Measurements from ENCODE around the gene HSD3B7.
"Not testable (repeated sequence)": the region's sequence is repeated elsewhere in the genome, so short reads cannot be mapped to it uniquely, and the experiment has no call there.

HSD3B7 gene

GRCh38 chr16:30984669-30985400, at the start of gene HSD3B7:
Gene HSD3B7 (plus strand): TSS chr16:30985207. CDS start chr16:30985659, 452 bp downstream.
- DNase-seq, result peak; percentile 66

- no peak for DNase-seq
These were observed 47.3 kb upstream of the HSD3B7 start for GRCh38 chr16:30937692-30938091.

- DNase-seq, result not testable (repeated sequence)
These were observed 45.4 kb upstream of the HSD3B7 start for GRCh38 chr16:30939571-30939970.

- peak; percentile 57 for DNase-seq
These were observed 43.2 kb upstream of the HSD3B7 start for GRCh38 chr16:30941600-30942425.

GRCh38 chr16:30942426-30942806, 42.6 kb upstream of the HSD3B7 start:
- no peak for DNase-seq

- DNase-seq, result no peak
These were observed 40.7 kb upstream of the HSD3B7 start for GRCh38 chr16:30944352-30944751.

GRCh38 chr16:30946671-30947540, 38.1 kb upstream of the HSD3B7 start:
- no peak for DNase-seq

GRCh38 chr16:30947541-30947858, 37.5 kb upstream of the HSD3B7 start:
- no peak for DNase-seq

- no peak for DNase-seq
These were observed 36.9 kb upstream of the HSD3B7 start for GRCh38 chr16:30947859-30948666.

- no peak for DNase-seq
These were observed 36.0 kb upstream of the HSD3B7 start, which contains the start of gene ORAI3 for GRCh38 chr16:30948667-30949649. Gene ORAI3 (plus strand): TSS chr16:30949068. CDS start chr16:30949290, 222 bp downstream.

GRCh38 chr16:30949650-30950515, 35.1 kb upstream of the HSD3B7 start:
- no peak for DNase-seq

- no peak for DNase-seq
These were observed 34.4 kb upstream of the HSD3B7 start for GRCh38 chr16:30950516-30951065.

GRCh38 chr16:30951193-30951592, 33.8 kb upstream of the HSD3B7 start:
- no peak for DNase-seq

- no peak for DNase-seq
These were observed 33.3 kb upstream of the HSD3B7 start for GRCh38 chr16:30951750-30952149.

GRCh38 chr16:30953111-30953510, 31.9 kb upstream of the HSD3B7 start:
- DNase-seq, result no peak

- DNase-seq, result no peak
These were observed 31.4 kb upstream of the HSD3B7 start for GRCh38 chr16:30953511-30954124.

- DNase-seq, result no peak
These were observed 30.0 kb upstream of the HSD3B7 start for GRCh38 chr16:30954993-30955392.

- DNase-seq, result peak; percentile 93
These were observed 28.2 kb upstream of the HSD3B7 start for GRCh38 chr16:30956601-30957455.

All from NK-92 treated with Interleukin-12 subunit alpha and Interleukin-12 subunit beta, amount 100 ng/mL, for 24 hours (cell line).